Gastroesophageal sphincter (tissue), 2 donors: ENCODE measurements around the gene NUP210L.
A peak's percentile ranks its signal among the peaks of the same experiment; 100 is the strongest.

Experiments
- EP300 ChIP-seq: sonication (generic); formaldehyde crosslinking; IDR thresholded peaks from one replicate; pipeline ENCODE4 v1.6.1; 2017; ENCODE audit warnings: antibody characterized with exemption, mild to moderate bottlenecking
- POLR2AphosphoS5 ChIP-seq: sonication (generic); formaldehyde crosslinking; IDR thresholded peaks from one replicate; pipeline ENCODE4 v1.6.1; 2017; ENCODE audit warnings: antibody characterized with exemption

- TF ChIP-seq POLR2AphosphoS5, result peak; percentile 74
- TF ChIP-seq EP300, result no peak
Observed at GRCh38 chr1:153946622-153947241, 208.1 kb downstream of the NUP210L start, which contains the start of gene DENND4B.
